HG02610 (cell line): ENCODE data around the gene KCNS1.
"Not testable (repeated sequence)": the region's sequence is repeated elsewhere in the genome, so short reads cannot be mapped to it uniquely, and the experiment has no call there.

Experiments used
- ATAC-seq: cut with Tn5 transposase; IDR thresholded peaks from one replicate; pipeline ENCODE4 v1.9.1; 2021; ENCODE audit warnings: mild to moderate bottlenecking, moderate library complexity; ENCODE audit not compliant: unreplicated experiment

KCNS1 gene

DNA sequence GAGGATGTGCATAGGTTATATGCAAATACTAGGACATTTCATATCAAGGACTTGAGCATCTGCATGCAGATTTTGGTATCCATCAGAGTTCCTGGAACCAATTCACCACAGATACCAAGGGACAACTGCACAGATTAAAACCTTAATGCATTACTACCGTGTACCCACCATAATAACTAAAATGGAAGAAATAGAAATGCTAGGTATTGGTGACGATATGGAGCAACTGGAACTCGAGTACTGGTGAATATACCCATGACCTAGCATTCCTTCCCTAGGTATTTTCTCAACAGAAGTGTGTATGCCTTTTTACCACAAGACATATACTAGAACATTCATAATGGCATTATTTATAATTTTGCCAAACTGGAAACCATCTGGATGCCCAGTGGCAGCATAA, 18.5 kb downstream of the KCNS1 start:
- ATAC-seq: no peak

DNA sequence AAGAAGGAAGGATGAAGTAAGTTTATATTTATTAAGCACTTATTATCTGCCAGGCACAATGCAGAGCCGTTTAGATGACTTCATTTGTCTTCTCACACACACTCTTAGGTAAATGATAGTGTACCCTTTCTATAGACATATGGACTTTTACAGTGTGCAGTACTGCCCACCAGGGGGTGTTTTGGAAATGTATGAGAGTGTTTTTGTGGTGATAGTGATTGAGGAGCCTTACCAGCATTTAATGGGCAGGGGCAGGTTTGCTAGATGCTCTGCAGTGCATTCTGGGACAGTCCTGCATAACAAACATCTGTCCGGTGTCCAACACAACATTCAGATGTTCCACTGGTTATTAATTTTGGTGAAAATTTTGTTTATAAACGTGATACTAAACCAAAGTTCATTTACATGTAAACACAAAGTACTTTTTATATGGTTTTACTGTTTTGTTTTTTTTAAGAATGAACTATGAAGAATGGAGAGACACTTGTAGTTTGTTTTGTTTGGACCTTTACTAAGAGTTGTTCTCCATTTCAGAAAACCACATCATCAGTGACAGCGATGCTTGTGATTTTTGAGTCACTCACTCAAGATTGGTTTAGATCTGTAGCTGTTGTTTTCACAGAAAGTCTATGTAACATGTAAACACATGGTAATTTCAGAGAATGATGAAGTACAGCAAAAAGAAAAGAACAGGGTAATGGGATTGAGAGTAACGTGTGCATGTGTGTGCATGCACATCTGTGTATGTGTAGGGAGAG, 19.9 kb downstream of the KCNS1 start:
- ATAC-seq: no peak

DNA sequence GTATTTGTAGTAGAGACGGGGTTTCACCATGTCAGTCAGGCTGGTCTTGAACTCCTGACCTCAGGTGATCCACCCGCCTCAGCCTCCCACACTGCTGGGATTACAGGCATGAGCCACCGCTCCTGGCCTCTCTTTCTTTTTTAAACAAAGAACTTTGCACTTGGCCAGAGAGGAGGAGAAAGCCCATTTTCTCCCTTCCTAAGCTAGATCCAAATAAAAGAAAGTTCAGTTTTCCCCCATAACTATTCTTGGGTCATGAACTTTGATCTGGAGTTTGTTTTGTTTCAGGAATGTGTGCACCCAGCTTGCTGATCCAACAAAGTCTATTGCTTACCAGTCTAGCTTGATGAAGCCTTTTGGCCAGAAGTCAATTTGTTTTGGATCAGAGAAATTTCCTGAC, 23.4 kb downstream of the KCNS1 start:
- ATAC-seq: no peak

DNA sequence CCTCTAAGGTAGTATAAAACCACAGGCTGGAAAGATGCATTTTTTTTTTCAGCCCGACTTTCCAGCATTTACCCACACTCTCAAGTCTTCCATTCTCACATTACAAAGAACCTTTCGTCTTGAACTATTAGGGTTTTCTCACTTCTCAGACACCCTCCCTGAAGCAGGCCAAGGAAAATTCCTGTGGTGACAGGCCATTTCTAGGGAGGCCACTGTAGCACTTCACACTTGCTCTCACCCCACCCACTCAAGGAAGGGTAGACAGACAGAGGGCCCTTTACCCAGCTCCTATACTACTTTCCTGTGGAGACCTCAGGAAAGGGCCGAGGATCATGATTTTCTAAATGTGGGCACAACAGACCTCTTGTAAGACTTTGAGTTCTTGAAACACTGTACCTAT, 27.7 kb downstream of the KCNS1 start:
- no peak for ATAC-seq

DNA sequence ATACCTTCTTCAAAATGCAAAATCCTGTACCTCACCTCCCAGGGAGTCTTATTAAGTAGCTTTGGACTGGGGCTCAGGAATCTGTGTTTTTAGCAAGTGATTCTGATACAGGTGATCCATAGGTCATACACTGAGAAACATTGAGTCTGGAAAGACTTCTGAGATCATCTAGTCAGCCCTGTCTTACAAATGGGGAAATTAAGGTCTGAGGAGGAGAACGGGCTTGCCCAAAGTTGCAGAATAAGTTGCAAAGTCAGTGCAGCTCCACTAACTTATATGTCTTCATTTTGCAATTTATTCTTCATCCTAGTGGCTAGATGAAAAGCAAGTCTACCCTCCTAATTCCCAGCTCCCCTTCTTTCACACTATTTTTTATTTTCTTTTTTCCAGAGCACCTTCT, 28.9 kb downstream of the KCNS1 start:
- ATAC-seq: no peak

DNA sequence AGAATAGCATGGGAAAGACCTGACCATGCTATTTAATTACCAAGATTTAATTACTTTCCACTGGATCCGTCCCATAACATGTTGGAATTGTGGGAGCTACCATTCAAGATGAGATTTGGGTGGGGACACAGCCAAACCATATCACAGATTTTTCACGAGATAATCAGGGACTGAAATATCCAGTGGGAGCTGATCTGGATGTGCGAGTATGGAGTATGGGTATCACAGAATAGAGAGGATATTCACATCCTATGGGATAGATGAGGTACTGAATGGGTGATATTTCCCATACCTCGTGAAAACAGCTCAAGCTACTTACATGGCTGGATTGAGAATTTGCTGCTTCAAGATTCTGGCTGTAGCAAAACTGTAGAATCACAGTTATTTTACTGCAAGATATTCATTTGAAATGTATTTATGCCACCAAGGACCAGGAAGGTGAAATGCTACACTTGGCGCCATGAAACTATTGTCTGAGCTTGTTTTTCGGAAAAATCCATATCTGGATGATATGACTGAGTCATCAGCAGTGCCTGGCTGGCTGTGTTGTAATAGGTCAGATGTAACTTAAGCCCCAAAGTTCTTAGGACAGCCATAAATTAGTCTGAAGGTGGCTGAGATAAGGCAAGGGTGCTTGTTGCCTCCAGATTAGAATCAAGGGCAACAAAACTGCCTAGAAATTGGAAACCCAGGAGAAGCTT, 29.8 kb downstream of the KCNS1 start:
- ATAC-seq: no peak

DNA sequence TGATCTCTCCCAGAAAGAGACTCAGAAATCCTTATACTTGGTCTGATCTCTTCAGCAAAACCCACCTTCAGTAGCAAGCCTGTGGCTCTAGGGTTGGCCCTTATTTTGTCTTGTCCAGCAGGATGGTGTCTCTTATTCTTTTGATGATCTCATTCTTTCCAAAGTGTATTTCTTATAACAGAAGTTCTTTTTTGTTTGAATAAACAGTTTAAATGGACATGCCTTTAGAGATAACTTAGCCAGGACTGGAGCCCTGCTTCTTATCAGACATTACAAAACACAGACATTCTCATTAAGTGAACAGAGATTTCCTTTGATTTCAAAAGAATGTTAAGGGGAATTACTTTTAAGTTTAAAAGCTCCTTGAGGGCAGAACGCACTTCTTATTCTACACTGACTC, 31.7 kb downstream of the KCNS1 start:
- ATAC-seq: no peak

DNA sequence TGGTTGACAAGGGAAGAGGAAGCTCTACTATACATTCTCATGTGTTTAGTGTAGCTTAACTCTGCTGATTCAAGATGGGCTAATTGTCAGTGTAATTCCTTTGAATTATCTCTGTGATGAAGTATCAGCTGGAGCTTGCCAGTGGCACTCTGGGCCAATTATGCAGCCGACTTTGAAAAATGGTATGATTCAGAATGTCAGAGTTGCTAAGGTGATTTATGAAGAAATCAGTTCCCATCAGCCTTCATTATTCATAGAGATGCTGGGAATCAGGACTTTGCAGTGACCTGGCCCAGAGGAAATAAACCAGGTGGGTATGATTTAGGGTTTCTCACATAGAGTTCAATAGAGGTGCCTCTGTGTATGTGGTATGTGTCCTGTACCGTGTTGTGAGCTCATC, 33.4 kb downstream of the KCNS1 start:
- ATAC-seq: no peak

DNA sequence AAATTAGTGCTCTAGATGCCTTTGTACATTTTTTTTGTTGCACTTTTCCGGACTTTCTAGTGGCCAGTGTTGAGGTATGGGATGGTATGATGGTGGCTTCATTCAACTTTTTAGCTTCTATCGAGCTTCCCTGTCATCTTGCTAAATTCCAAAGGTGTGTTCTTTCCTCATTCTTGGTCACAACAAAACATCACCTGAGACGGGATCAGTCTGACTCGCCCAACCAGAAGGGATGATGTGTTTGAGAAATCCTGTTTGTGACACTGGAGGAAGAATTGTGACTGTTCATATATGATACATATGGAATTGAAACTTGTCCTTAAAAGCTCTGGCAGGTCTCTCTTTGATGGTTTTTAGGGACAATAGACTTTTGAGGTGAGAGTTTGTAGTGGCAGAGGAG, 33.8 kb downstream of the KCNS1 start:
- ATAC-seq: no peak

DNA sequence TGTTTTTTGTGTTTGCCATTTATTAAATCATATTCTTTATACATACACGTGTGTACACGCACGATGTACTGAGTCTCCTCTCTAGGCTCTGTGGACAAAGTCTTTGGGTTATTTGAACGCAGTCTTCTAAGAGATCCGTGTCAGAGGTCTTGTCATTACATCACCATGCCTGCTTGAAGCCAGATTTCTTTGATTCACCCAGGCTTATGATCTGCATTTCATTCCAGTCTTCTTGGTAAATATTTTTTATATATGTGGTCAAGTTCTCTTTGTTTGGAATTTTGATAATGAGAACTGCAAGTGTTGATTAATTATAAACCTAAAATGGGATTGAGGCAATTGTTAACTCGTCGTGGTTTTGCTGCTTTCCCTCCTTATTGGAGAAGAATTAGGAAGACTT, 34.6 kb downstream of the KCNS1 start:
- ATAC-seq: no peak

DNA sequence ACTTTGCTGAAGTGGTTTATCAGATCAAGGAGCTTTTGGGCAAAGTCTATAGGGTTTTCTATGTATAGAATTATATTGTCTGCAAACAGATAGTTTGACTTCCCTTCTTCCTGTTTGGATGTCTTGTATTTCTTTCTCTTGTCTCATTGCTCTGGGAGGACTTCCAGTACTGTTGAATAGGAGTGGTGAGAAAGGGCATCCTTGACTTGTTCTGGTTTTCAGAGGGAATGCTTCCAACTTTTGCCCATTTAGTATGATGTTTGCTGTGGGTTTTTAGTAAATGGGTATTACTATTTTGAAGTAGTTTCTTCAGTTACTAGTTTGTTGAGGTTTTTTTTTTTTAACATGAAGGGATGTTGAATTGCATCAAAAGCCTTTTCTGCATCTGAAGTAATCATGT, 36.1 kb downstream of the KCNS1 start:
- ATAC-seq: no peak

DNA sequence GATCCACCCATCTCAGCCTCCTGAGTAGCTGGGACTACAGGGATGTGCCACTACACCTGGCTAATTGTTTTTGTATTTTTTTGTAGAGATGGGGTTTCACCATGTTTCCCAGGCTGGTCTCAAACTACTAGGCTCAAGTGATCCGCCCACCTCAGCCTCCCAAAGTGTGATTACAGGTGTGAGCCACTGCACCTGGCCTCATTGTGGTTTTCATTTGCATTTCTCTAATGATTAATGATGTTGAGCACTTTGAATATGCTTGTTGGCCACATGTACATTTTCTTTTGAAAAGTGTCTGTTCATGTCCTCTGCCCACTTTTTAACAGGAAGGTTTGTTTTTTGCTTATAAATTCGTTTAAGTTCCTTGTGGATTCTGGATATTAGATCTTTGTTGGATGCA, 37.8 kb downstream of the KCNS1 start:
- not testable (repeated sequence) for ATAC-seq

DNA sequence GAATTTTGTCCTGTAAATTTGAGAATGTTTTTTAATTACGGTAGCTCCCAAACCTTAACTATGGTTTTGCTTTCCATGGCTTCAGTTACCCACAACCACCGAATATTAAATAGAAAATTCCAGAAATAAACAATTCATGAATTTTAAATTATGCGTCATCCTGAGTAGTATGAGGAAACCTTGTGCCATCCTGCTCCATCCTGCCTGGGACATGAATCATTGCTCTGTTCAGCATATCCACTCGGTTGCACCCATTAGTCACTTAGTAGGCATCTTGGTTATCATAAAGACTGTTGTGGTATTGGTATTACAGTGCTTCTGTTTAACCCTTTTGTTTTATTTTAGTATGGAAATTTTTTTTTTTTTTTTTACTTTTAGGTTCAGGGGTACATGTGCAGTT, 39.7 kb downstream of the KCNS1 start:
- no peak for ATAC-seq

DNA sequence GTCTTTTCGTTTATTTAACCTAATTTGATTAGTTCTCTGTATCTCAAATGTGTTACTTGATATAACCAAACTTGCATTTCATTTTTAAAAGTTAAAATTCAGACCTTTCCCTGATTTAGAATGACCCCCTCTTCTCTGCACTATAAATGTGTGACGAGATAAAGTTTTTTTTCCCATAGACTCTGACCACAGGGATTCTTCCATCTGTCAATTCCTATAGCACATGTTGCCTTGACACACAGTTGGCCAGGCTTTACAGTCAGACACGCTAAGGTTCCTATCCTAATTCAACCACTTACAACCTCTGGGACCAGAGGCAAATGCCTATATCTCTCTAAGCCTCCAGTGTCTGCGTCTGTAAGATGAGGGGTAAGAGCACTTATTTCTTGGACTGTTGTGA, 40.6 kb downstream of the KCNS1 start:
- no peak for ATAC-seq

DNA sequence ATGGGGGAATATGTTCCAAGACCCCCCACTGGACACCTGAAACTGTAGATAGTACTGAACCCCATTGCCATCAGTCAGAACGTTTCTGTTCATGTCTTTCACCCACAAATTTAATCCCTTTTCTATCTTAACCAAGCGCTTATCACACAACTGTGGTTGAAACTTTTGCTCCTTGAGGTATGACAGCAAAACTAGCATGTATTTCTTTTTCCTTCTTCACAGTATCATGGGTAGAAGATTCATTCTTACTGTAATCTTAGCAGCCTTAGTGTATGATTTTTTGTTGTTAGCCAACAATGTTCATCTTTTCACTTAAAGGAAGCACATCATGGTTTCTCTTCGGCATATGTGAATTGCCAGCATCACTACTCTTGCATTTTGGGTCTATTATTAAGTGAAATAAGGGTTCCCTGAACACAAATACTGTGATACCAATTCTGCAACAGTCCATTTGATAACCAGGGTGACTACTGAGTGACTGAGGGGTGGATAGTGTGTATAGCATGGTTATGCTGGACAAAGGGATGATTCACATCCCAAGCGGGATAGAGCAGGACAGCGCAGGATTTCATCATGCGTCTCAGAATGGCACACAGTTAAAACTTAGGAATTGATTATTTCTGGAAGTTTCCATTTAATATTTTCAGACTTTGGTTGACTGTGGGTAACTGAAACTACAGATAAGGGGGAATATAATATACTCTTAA, 41.8 kb downstream of the KCNS1 start:
- no peak for ATAC-seq

DNA sequence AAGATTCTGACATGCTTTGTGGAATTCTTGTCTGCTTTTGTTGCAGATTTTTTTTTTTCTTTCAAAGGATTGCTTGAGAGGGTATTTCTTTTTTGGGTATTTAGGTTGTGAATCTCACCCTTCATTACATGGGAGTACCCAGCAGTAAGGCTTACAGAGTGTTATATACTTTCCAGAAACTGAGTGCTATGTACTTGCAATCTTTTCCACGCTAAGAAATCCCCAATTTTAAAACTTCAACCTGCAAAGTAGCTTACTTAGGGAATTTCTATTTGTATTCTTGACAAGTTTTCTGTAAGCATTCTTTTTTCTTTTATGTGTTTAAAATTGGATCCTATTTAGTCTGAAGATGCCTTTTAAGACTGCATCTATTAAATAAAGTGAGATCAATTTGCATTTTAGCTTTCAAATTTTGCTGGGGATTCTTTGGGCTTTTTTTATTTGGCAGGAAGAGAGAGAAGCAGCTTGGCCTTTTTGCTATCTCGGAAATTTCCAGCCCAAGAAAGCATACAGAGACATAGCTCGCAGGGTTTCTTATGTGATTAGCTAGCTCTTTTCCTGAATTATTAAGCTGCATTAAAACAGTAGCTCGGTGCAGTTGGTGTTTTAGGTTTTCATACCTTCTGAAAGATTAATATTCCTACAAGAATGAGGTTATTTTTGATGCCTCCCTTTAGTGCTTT, 42.6 kb downstream of the KCNS1 start:
- ATAC-seq: no peak

DNA sequence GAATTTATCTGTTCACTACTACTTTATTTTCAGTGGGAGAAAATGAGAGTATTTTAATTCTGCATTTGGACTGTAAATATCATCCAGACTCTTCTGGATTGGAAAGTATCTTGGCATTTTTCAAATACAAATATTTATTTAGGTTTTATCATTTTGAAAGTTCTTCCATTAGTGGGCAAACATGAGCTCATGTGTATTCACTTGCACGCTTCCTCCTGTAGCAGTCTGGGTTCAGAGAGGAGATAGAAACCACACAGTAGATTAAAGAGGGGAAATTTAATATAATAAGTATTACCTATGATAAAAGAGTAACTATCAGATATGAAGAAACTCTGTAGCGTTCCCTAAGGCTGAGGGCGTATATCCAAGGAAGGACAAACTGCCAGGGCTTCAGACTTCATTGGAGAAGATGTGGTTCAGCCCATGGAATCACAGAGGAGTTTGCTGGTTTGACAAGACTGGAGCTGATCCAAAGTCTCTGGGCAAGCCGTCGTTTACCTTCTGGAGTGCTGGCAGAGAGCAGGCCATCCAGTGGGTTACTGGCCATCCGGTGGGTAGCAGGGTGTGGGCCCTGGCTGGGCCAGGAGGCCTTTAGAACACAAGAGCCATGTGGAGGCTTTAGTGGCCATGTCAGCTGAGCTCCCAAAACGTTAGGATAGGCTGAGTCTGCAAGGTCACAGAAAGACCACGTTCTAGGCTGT, 44.3 kb downstream of the KCNS1 start:
- no peak for ATAC-seq

DNA sequence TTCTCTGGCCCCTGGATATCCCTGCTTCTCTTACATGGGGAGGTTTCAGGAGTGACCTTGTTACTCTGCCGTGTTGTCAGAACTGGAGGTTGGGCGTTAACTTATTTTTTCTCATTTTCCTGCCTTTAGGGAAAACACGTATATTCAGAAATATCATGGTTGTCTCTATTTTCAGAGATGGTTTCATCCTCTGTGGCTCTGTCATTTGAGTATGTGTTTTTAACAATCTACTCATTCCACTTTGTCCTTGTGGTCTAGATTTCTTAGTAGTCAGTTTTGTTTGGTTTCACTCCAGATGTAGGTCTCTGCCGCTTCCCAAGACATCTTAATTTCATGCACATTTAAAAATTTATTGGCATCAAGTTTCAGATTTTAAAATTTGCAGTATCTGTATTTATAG, 45.9 kb downstream of the KCNS1 start:
- ATAC-seq: no peak

DNA sequence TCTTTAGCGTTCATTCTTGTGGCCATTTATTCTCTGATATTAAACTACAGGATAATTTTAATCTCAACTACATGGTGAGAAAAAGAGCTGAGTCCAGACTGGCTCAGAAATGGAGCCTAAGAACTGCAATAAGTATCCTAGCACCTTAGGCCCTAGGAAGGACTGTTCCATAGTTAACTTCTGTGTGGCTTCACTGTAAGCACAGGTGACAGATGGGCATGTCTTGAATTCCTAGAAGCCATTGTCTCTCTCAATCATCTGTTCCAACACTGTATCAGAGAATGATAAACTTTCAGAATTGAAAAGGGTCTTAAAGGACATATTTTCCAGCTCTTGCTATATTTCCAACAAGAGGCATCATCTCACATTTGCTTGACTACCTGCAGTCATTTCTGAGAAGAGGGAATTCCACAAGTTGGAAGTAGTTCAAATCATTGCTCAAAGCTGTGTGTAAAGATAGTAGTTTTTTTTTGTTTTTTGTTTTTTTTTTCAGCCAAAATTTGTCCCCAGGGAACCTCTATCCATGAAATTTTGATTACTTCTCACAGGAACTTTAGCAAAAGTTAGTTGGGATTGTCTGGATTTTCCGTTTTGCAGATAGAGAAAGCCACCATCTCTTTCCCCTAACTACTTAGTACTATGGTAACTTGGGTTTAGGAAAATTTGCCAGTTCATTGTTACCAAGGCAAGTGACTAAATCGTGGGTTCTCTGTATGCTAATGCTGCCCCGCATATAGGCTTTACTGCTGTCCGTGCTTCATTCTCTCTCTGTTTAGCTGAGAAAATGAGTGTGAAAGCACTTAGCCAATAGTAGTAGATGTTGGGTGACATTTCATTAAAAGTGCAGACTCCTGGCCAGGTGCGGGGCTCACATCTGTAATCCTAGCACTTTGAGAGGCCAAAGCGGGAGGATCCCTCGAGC, 47.2 kb downstream of the KCNS1 start:
- no peak for ATAC-seq
